RWPE2 (cell line): ENCODE measurements around the gene NCOA3.

Experiments
- ATAC-seq: fragments of 200-7000 bp; cut with Tn5 transposase; 3 replicates; pipeline ENCODE4 v1.9.1; 2021; ENCODE audit warnings: low read depth
- DNase-seq: peaks from one replicate; pipeline ENCODE4 v3.0.0-alpha.2; 2020; ENCODE audit warnings: low spot score
- H3K27ac ChIP-seq: fragments of 450-650 bp; 2 replicates; pipeline ENCODE4 v1.5.1; 2017; ENCODE audit warnings: mild to moderate bottlenecking; ENCODE audit not compliant: poor library complexity, severe bottlenecking
- H3K27me3 ChIP-seq: fragments of 250-450 bp; sonication (Bioruptor Pico); 2 replicates; pipeline ENCODE4 v1.5.1; 2021; ENCODE audit warnings: mild to moderate bottlenecking, moderate library complexity; ENCODE audit not compliant: insufficient read depth, poor library complexity, severe bottlenecking
- H3K36me3 ChIP-seq: fragments of 250-450 bp; sonication (Bioruptor Pico); 2 replicates; pipeline ENCODE4 v1.5.1; 2020; ENCODE audit warnings: low read depth, mild to moderate bottlenecking, moderate library complexity
- H3K4me1 ChIP-seq: fragments of 250-450 bp; sonication (Bioruptor Pico); 2 replicates; pipeline ENCODE4 v1.5.1; 2021; ENCODE audit warnings: mild to moderate bottlenecking, moderate library complexity; ENCODE audit not compliant: insufficient read depth, poor library complexity, severe bottlenecking
- H3K4me3 ChIP-seq: fragments of 250-450 bp; sonication (Bioruptor Pico); 2 replicates; pipeline ENCODE4 v1.5.1; 2021; ENCODE audit warnings: mild to moderate bottlenecking, moderate library complexity; ENCODE audit not compliant: severe bottlenecking
- H3K9me3 ChIP-seq: fragments of 250-450 bp; sonication (Bioruptor Pico); 2 replicates; pipeline ENCODE4 v1.5.1; 2021; ENCODE audit warnings: mild to moderate bottlenecking, moderate library complexity; ENCODE audit not compliant: severe bottlenecking
- TF ChIP-seq, protein P1 (sequence below): fragments of 450-650 bp; IDR thresholded peaks from one replicate; pipeline ENCODE4 v1.5.1; 2017; ENCODE audit warnings: mild to moderate bottlenecking, moderate library complexity; ENCODE audit not compliant: poor library complexity, severe bottlenecking

Gene NCOA3

DNA sequence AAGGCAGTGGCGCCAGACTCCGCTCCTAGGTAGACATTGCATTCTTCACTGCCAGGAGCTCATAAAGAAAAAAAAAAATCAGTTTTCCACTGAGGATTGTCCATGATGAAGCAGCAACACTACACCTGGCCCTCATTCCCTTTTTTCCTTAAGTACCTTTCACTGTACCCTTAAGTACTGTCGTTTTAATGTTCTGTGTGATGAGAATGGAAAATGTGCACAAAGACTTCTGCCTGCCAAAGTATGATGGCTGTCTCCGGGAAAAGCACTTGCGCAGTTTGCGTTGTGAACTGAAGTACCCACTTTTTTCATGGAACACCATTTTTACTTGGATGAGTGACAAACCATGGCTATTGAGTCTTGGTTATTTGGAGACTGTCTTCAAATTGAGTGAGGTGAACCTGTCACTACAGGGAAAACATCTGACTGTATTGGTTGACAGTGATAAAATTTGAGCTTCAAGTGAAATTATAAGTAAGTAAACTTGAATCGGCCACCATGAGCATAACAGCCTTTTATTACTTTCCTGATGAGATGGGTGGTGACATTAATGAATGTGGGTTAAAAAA lies 104.8 kb downstream of the NCOA3 start:
- no peak overlapping the region for H3K4me3 ChIP-seq
- DNase-seq (no peak), ATAC-seq (no peak)
- no peaks in the 10 kb centered on the region for H3K27me3 ChIP-seq
- no peaks in the 10 kb centered on the region for H3K36me3 ChIP-seq
- TF ChIP-seq, protein P1, sequence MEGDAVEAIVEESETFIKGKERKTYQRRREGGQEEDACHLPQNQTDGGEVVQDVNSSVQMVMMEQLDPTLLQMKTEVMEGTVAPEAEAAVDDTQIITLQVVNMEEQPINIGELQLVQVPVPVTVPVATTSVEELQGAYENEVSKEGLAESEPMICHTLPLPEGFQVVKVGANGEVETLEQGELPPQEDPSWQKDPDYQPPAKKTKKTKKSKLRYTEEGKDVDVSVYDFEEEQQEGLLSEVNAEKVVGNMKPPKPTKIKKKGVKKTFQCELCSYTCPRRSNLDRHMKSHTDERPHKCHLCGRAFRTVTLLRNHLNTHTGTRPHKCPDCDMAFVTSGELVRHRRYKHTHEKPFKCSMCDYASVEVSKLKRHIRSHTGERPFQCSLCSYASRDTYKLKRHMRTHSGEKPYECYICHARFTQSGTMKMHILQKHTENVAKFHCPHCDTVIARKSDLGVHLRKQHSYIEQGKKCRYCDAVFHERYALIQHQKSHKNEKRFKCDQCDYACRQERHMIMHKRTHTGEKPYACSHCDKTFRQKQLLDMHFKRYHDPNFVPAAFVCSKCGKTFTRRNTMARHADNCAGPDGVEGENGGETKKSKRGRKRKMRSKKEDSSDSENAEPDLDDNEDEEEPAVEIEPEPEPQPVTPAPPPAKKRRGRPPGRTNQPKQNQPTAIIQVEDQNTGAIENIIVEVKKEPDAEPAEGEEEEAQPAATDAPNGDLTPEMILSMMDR = no peak
- H3K4me1 ChIP-seq = peaks cover 34% of the 10 kb centered on the region
- no peaks in the 10 kb centered on the region for H3K9me3 ChIP-seq
- H3K27ac ChIP-seq = peak overlapping the region; percentile 22

DNA sequence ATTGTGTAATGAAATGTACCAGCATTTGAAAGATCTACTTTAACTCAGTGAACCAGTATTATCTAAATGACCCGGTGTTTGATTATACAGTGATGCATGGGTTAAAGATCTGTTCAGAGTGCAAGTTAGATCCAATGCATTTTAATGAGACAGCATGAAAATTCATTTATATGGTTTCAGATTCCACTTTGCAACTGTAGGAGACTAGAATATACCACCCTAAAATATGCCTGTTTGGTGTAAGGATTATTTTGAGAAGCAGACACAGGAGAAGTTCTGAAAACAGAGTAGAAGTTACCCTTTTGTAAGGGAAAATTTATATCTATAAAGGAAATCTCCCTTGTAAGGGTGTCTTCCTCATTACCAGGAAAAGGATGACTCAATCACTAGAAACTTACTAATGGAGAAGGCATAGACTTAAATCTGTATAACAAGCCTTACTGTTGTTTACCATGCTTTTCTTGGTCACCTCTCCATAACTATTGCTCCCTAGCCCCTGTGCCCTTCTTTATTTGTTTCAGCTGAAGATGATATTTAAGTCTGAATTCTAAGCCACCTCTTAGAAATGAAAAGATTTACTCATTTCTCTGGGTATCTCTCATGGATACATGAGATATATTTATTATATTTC lies 105.4 kb downstream of the NCOA3 start:
- Histone ChIP-seq H3K4me1 (peaks cover 34% of the 10 kb centered on the region), H3K27me3 (no peaks in the 10 kb centered on the region), H3K9me3 (no peaks in the 10 kb centered on the region), H3K27ac (peak overlapping the region; percentile 22), H3K4me3 (no peak overlapping the region), H3K36me3 (no peaks in the 10 kb centered on the region)
- ATAC-seq (peak; percentile 43; the same call in 2 of the 3 replicates), DNase-seq (no peak)
- TF ChIP-seq, protein P1 = no peak

DNA sequence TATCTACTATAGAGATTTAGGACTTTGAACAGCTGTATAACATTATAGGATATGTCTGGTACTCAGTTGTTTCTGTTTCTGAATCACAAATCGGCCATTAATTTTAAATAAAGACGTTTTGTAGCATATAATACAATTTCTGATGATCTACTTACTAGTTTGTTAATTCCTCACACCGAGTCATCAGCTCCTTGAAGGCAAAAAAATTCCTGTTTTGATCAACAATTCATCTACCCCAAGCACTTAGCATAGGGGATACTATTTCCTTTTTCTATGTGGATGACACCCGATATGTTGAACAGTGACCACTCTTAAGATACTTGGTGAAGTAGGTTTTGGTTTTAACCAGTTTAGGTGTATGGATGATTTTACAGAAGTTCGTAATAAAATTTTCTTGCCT lies 107.3 kb downstream of the NCOA3 start:
- Histone ChIP-seq H3K27me3 (no peaks in the 10 kb centered on the region), H3K27ac (peak overlapping the region; percentile 49), H3K36me3 (no peaks in the 10 kb centered on the region), H3K9me3 (no peaks in the 10 kb centered on the region), H3K4me1 (peaks cover 34% of the 10 kb centered on the region), H3K4me3 (no peak overlapping the region)
- TF ChIP-seq, protein P1 = no peak
- ATAC-seq (no peak), DNase-seq (no peak)

DNA sequence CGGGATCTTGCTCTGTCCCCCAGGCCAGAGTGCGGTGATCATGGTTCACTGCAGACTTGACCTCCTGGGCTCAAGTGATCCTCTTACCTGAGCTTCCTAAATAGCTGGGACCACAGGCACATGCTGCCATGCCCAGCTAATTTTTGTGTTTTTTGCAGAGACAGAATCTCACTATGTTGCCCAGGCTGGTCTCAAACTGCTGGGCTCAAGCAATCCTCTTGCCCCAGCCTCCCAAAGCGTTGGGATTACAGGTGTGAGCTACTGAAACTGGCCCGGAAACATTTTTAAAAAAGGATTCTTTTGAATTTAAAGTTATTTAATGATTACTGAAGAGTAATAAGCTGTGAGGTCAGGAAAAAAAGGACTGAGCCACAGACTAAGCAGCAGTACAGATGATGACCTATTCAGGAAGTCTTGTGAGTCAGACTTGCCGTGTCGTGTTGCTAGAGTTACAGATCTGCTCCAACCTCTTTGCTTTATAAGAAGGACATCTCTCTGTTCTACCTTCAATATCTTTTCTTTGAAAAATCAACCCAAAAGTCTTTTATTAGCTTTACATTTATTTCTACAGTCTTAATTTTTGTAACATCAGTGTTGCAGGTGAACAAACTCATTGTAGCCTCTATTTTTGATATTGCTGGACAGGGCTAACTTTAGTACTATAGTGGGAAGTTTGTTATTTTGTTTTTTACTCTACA lies 108.7 kb downstream of the NCOA3 start:
- TF ChIP-seq, protein P1 = no peak
- ATAC-seq (peak; percentile 98), DNase-seq (no peak)
- H3K27ac ChIP-seq = peak overlapping the region; percentile 49
- H3K9me3 ChIP-seq = no peaks in the 10 kb centered on the region
- no peaks in the 10 kb centered on the region for H3K27me3 ChIP-seq
- H3K36me3 ChIP-seq = no peaks in the 10 kb centered on the region
- no peak overlapping the region for H3K4me3 ChIP-seq
- peaks cover 33% of the 10 kb centered on the region for H3K4me1 ChIP-seq

DNA sequence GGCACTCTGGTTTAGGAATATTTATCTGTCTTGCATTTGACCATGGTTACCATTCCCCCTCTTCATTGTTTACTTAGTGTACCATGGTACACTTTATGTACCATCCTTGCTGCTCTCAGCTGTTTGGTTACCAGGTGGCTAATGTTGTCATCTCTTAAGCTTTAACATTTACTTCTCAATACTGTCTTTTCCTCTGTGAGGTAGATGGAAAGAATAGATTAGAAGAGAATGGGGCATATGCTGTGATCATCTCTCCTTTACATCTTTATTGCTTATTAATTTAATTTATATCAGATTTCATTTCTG lies 109.2 kb downstream of the NCOA3 start:
- ATAC-seq (no peak), DNase-seq (no peak)
- TF ChIP-seq, protein P1 = no peak
- Histone ChIP-seq H3K27me3 (no peaks in the 10 kb centered on the region), H3K9me3 (no peaks in the 10 kb centered on the region), H3K27ac (peak overlapping the region; percentile 49), H3K36me3 (no peaks in the 10 kb centered on the region), H3K4me3 (no peak overlapping the region), H3K4me1 (peaks cover 31% of the 10 kb centered on the region)
